HepG2 (cell line): Measurements from ENCODE around the gene SEPTIN10. TPM values are rescaled to one million over a fixed set of nuclear protein-coding genes. Genes with fewer than 3 reads are reported as not detected.

Experiments
- ARID2 ChIP-seq: sonication (generic); formaldehyde crosslinking; IDR thresholded peaks from 2 replicates; pipeline ENCODE4 v1.8.1; 2022; ENCODE audit warnings: mild to moderate bottlenecking, missing genetic modification reagents, borderline replicate concordance
- CREBL2 ChIP-seq: sonication (generic); formaldehyde crosslinking; IDR thresholded peaks from 2 replicates; pipeline ENCODE4 v1.8.1; 2023; ENCODE audit warnings: missing genetic modification reagents, mild to moderate bottlenecking, borderline replicate concordance
- ESRRA ChIP-seq: sonication (generic); formaldehyde crosslinking; IDR thresholded peaks from 2 replicates; pipeline ENCODE4 v1.5.1; 2020; ENCODE audit warnings: mild to moderate bottlenecking, low read depth, missing genetic modification reagents
- ETS1 ChIP-seq: sonication (generic); formaldehyde crosslinking; IDR thresholded peaks from 2 replicates; pipeline ENCODE4 v1.4.0; 2020; ENCODE audit warnings: missing genetic modification reagents
- HMGXB3 ChIP-seq: sonication (generic); formaldehyde crosslinking; IDR thresholded peaks from 2 replicates; pipeline ENCODE4 v1.4.0; 2020; ENCODE audit warnings: missing genetic modification reagents, borderline replicate concordance
- JUNB ChIP-seq: sonication (generic); formaldehyde crosslinking; IDR thresholded peaks from 2 replicates; pipeline ENCODE4 v1.8.0; 2022; ENCODE audit warnings: missing genetic modification reagents, mild to moderate bottlenecking, borderline replicate concordance
- KDM1A ChIP-seq: IDR thresholded peaks from 2 replicates; pipeline ENCODE4 v1.6.1; 2016; ENCODE audit warnings: missing compliant biosample characterization
- MXI1 ChIP-seq: IDR thresholded peaks from 3 replicates; pipeline ENCODE4 v1.6.1; 2012; ENCODE audit warnings: low read depth, low read length, inconsistent platforms, borderline replicate concordance
- NCOA1 ChIP-seq: sonication (generic); formaldehyde crosslinking; IDR thresholded peaks from 2 replicates; pipeline ENCODE4 v1.9.0; 2021; ENCODE audit warnings: missing genetic modification reagents
- NFRKB ChIP-seq: fragments of 450-650 bp; IDR thresholded peaks from 2 replicates; pipeline ENCODE4 v1.6.1; 2017
- NPAS2 ChIP-seq: sonication (generic); formaldehyde crosslinking; IDR thresholded peaks from 2 replicates; pipeline ENCODE4 v1.8.0; 2022; ENCODE audit warnings: mild to moderate bottlenecking, missing genetic modification reagents, borderline replicate concordance
- POLR2AphosphoS5 ChIP-seq: IDR thresholded peaks from 2 replicates; pipeline ENCODE4 v1.6.1; 2012; ENCODE audit warnings: low read depth, low read length
- RXRA ChIP-seq: sonication (generic); formaldehyde crosslinking; IDR thresholded peaks from 2 replicates; pipeline ENCODE4 v1.5.1; 2020; ENCODE audit warnings: missing genetic modification reagents
- SP4 ChIP-seq: sonication (generic); formaldehyde crosslinking; IDR thresholded peaks from 2 replicates; pipeline ENCODE4 v1.8.1; 2023; ENCODE audit warnings: mild to moderate bottlenecking, missing genetic modification reagents
- ZNF552 ChIP-seq: sonication (generic); formaldehyde crosslinking; IDR thresholded peaks from 2 replicates; pipeline ENCODE4 v1.9.0; 2022; ENCODE audit warnings: missing genetic modification reagents, mild to moderate bottlenecking, borderline replicate concordance
- ZNF614 ChIP-seq: IDR thresholded peaks from 2 replicates; pipeline ENCODE4 v1.6.1; 2018; ENCODE audit warnings: missing biosample characterization, missing genetic modification reagents, inconsistent platforms, borderline replicate concordance
- ZNF646 ChIP-seq: sonication (generic); formaldehyde crosslinking; IDR thresholded peaks from 2 replicates; pipeline ENCODE4 v1.9.0; 2021; ENCODE audit warnings: mild to moderate bottlenecking, missing genetic modification reagents
- polyA plus RNA-seq, 8 experiments: library from polyadenylated mRNA; depleted of rRNA in 3 of 8; stranded (reverse) in 7 of 8; unstranded in 1 of 8; fragments of >200 nt; fragmentation: Illumina TruSeq in 4 of 8; extraction: Trizol in 4 of 8; gene quantifications; 2 replicates each; pipeline versions ENCODE4 v1.2.1 to v1.2.3, GENCODE V29; 2011 to 2016; ENCODE audit warnings: low read depth in 4 of 8, missing spikeins in 1 of 8, mixed read lengths in 1 of 8; ENCODE audit not compliant: insufficient read depth in 1 of 8
- total RNA-seq, 5 experiments: library from RNA; depleted of rRNA; stranded (reverse); fragments of >200 nt; fragmentation: Illumina TruSeq; extraction: Trizol; gene quantifications; 2 replicates each; pipeline ENCODE4 v1.2.3, GENCODE V29; 2016; ENCODE audit warnings: low read depth in 1 of 5

Gene SEPTIN10
- total and polyA plus RNA-seq, 2 of the 13 experiments (the other 11 are each of a cell fraction or from before 2014, with no cell fraction given) = 45.8 to 67.5 TPM

GRCh38 chr2:109613922-109614714 lies at the start of gene SEPTIN10, which contains the start of gene SOWAHC (continued):
- TF ChIP-seq ZNF646 (CRISPR knock-in tag) = no peak
- TF ChIP-seq ZNF552 = peak; percentile 94; the same call in 1 of the 2 replicates
- TF ChIP-seq ARID2 = peak; percentile 85; the same call in 1 of the 2 replicates
- 0 out of 2 replicates have a peak, but pooled peaks have one; percentile 32 for TF ChIP-seq CREBL2
- TF ChIP-seq NPAS2 (CRISPR knock-in tag) = no peak
- no peak for TF ChIP-seq NFRKB
- TF ChIP-seq ESRRA = no peak; the same call in none of the 2 replicates
- peak; percentile 79; the same call in 1 of the 2 replicates for TF ChIP-seq HMGXB3
- peak; percentile 83; the same call in 1 of the 2 replicates for TF ChIP-seq NCOA1
- peak; percentile 81 for TF ChIP-seq RXRA (CRISPR knock-in tag)
- TF ChIP-seq MXI1 = peak; percentile 74; the same call in 1 of the 3 replicates
- TF ChIP-seq SP4 (CRISPR knock-in tag) = peak; percentile 100
- peak; percentile 95 for TF ChIP-seq ETS1 (CRISPR knock-in tag)
- TF ChIP-seq JUNB (CRISPR knock-in tag) = no peak
- peak; percentile 91 for TF ChIP-seq POLR2AphosphoS5
- peak; percentile 83; the same call in 1 of the 2 replicates for TF ChIP-seq ZNF614
- peak; percentile 80 for TF ChIP-seq KDM1A (CRISPR knock-in tag)
